HepG2 (cell line): Measurements from ENCODE around the gene NAA25. TPM values are rescaled to one million over a fixed set of nuclear protein-coding genes. Genes with fewer than 3 reads are reported as not detected.

Experiments used
- BHLHE40 ChIP-seq: IDR thresholded peaks from 2 replicates; pipeline ENCODE4 v1.6.1; 2011; ENCODE audit warnings: low read length, improper control_type of control experiment
- EHMT2 ChIP-seq: fragments of 200-600 bp; sonication (generic); IDR thresholded peaks from 2 replicates; pipeline ENCODE4 v1.7.0; 2017; ENCODE audit warnings: antibody characterized with exemption, low read depth, low read length, borderline replicate concordance
- ELF1 ChIP-seq: sonication (generic); formaldehyde crosslinking; IDR thresholded peaks from 2 replicates; pipeline ENCODE4 v1.4.0; 2020; ENCODE audit warnings: missing genetic modification reagents
- FOSL1 ChIP-seq: sonication (generic); formaldehyde crosslinking; IDR thresholded peaks from 2 replicates; pipeline ENCODE4 v1.9.0; 2021; ENCODE audit warnings: missing genetic modification reagents, borderline replicate concordance
- FOXA3 ChIP-seq: IDR thresholded peaks from 2 replicates; pipeline ENCODE4 v1.6.1; 2016; ENCODE audit warnings: missing genetic modification reagents, missing compliant biosample characterization
- KLF13 ChIP-seq: sonication (generic); formaldehyde crosslinking; IDR thresholded peaks from 2 replicates; pipeline ENCODE4 v1.4.0; 2020; ENCODE audit warnings: mild to moderate bottlenecking, missing genetic modification reagents
- NBN ChIP-seq: fragments of 450-650 bp; conservative IDR thresholded peaks from 2 replicates; pipeline ENCODE4 v1.6.1; 2017
- NPAS2 ChIP-seq: sonication (generic); formaldehyde crosslinking; IDR thresholded peaks from 2 replicates; pipeline ENCODE4 v1.8.0; 2022; ENCODE audit warnings: mild to moderate bottlenecking, missing genetic modification reagents, borderline replicate concordance
- REST ChIP-seq, 2 experiments: IDR thresholded peaks; 2 replicates each; pipeline ENCODE4 v1.6.1; 2011 to 2012; ENCODE audit warnings: low read length in 2 of 2, borderline replicate concordance in 1 of 2, low read depth in 1 of 2, mild to moderate bottlenecking in 1 of 2, moderate library complexity in 1 of 2
- STAT5B ChIP-seq: sonication (generic); formaldehyde crosslinking; IDR thresholded peaks from 2 replicates; pipeline ENCODE4 v1.4.0; 2020; ENCODE audit warnings: missing genetic modification reagents
- YEATS4 ChIP-seq: sonication (generic); formaldehyde crosslinking; IDR thresholded peaks from 2 replicates; pipeline ENCODE4 v1.4.0; 2020; ENCODE audit warnings: missing genetic modification reagents, borderline replicate concordance
- ZNF24 ChIP-seq: fragments of 450-650 bp; IDR thresholded peaks from 2 replicates; pipeline ENCODE4 v1.6.1; 2017; ENCODE audit warnings: antibody characterized with exemption, mild to moderate bottlenecking
- ZNF3 ChIP-seq: IDR thresholded peaks from 2 replicates; pipeline ENCODE4 v1.7.0; 2017; ENCODE audit warnings: inconsistent platforms
- ZNF329 ChIP-seq: sonication (generic); formaldehyde crosslinking; IDR thresholded peaks from 2 replicates; pipeline ENCODE4 v1.9.0; 2021; ENCODE audit warnings: low read depth, mild to moderate bottlenecking, missing genetic modification reagents
- ZNF34 ChIP-seq: sonication (generic); formaldehyde crosslinking; IDR thresholded peaks from 2 replicates; pipeline ENCODE4 v1.4.0; 2020; ENCODE audit warnings: mild to moderate bottlenecking, missing genetic modification reagents, borderline replicate concordance
- ZNF382 ChIP-seq: sonication (generic); formaldehyde crosslinking; IDR thresholded peaks from 2 replicates; pipeline ENCODE4 v1.5.0; 2020; ENCODE audit warnings: missing genetic modification reagents, mild to moderate bottlenecking, borderline replicate concordance
- ZNF563 ChIP-seq: sonication (generic); formaldehyde crosslinking; IDR thresholded peaks from 2 replicates; pipeline ENCODE4 v1.8.0; 2022; ENCODE audit warnings: mild to moderate bottlenecking, moderate library complexity, missing genetic modification reagents
- ZNF614 ChIP-seq: IDR thresholded peaks from 2 replicates; pipeline ENCODE4 v1.6.1; 2018; ENCODE audit warnings: missing biosample characterization, missing genetic modification reagents, inconsistent platforms, borderline replicate concordance
- ZNF670 ChIP-seq: sonication (generic); formaldehyde crosslinking; IDR thresholded peaks from 2 replicates; pipeline ENCODE4 v1.8.0; 2022; ENCODE audit warnings: mild to moderate bottlenecking, missing genetic modification reagents, borderline replicate concordance
- polyA plus RNA-seq, 8 experiments: library from polyadenylated mRNA; depleted of rRNA in 3 of 8; stranded (reverse) in 7 of 8; unstranded in 1 of 8; fragments of >200 nt; fragmentation: Illumina TruSeq in 4 of 8; extraction: Trizol in 4 of 8; gene quantifications; 2 replicates each; pipeline versions ENCODE4 v1.2.1 to v1.2.3, GENCODE V29; 2011 to 2016; ENCODE audit warnings: low read depth in 4 of 8, missing spikeins in 1 of 8, mixed read lengths in 1 of 8; ENCODE audit not compliant: insufficient read depth in 1 of 8
- total RNA-seq, 5 experiments: library from RNA; depleted of rRNA; stranded (reverse); fragments of >200 nt; fragmentation: Illumina TruSeq; extraction: Trizol; gene quantifications; 2 replicates each; pipeline ENCODE4 v1.2.3, GENCODE V29; 2016; ENCODE audit warnings: low read depth in 1 of 5
- TF ChIP-seq, protein P1 (sequence below): IDR thresholded peaks from 2 replicates; pipeline ENCODE4 v1.6.1; 2016; ENCODE audit warnings: mild to moderate bottlenecking
- TF ChIP-seq, protein P2 (sequence below): sonication (generic); formaldehyde crosslinking; IDR thresholded peaks from 2 replicates; pipeline ENCODE4 v1.5.0; 2020; ENCODE audit warnings: mild to moderate bottlenecking, missing genetic modification reagents, moderate library complexity

NAA25 gene
- total and polyA plus RNA-seq, 2 of the 13 experiments (the other 11 are each of a cell fraction or from before 2014, with no cell fraction given), result 11.4 to 32.0 TPM

- no peak for TF ChIP-seq REST (IDR thresholded peaks at IDR 0.05; ENCODE audit: borderline replicate concordance in 1 of 2, low read depth in 1 of 2, low read length in 2 of 2)
- TF ChIP-seq EHMT2, result no peak
- peak; percentile 87 for TF ChIP-seq YEATS4 (CRISPR knock-in tag)
- no peak for TF ChIP-seq ZNF24
- no peak for TF ChIP-seq ZNF382 (CRISPR knock-in tag)
- TF ChIP-seq ZNF3, result no peak
- TF ChIP-seq ZNF34, result no peak
- TF ChIP-seq FOSL1 (CRISPR knock-in tag), result no peak
- TF ChIP-seq KLF13 (CRISPR knock-in tag), result no peak
- peak; percentile 21 for TF ChIP-seq ELF1 (CRISPR knock-in tag)
- TF ChIP-seq ZNF614 (CRISPR knock-in tag), result no peak
- TF ChIP-seq NPAS2, result no peak
- TF ChIP-seq, protein P1, sequence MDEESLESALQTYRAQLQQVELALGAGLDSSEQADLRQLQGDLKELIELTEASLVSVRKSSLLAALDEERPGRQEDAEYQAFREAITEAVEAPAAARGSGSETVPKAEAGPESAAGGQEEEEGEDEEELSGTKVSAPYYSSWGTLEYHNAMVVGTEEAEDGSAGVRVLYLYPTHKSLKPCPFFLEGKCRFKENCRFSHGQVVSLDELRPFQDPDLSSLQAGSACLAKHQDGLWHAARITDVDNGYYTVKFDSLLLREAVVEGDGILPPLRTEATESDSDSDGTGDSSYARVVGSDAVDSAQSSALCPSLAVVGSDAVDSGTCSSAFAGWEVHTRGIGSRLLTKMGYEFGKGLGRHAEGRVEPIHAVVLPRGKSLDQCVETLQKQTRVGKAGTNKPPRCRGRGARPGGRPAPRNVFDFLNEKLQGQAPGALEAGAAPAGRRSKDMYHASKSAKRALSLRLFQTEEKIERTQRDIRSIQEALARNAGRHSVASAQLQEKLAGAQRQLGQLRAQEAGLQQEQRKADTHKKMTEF (CRISPR knock-in tag), result no peak; the same call in 1 of the 2 replicates
- 0 out of 2 replicates have a peak, but pooled peaks have one; percentile 19 for TF ChIP-seq FOXA3 (CRISPR knock-in tag)
- TF ChIP-seq ZNF329, result peak; percentile 57
- no peak for TF ChIP-seq BHLHE40
- peak; percentile 94 for TF ChIP-seq ZNF563 (CRISPR knock-in tag)
- TF ChIP-seq NBN, result no peak
- TF ChIP-seq ZNF670 (CRISPR knock-in tag), result peak; percentile 48; the same call in 1 of the 2 replicates
- TF ChIP-seq, protein P2, sequence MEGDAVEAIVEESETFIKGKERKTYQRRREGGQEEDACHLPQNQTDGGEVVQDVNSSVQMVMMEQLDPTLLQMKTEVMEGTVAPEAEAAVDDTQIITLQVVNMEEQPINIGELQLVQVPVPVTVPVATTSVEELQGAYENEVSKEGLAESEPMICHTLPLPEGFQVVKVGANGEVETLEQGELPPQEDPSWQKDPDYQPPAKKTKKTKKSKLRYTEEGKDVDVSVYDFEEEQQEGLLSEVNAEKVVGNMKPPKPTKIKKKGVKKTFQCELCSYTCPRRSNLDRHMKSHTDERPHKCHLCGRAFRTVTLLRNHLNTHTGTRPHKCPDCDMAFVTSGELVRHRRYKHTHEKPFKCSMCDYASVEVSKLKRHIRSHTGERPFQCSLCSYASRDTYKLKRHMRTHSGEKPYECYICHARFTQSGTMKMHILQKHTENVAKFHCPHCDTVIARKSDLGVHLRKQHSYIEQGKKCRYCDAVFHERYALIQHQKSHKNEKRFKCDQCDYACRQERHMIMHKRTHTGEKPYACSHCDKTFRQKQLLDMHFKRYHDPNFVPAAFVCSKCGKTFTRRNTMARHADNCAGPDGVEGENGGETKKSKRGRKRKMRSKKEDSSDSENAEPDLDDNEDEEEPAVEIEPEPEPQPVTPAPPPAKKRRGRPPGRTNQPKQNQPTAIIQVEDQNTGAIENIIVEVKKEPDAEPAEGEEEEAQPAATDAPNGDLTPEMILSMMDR, result no peak
- no peak for TF ChIP-seq STAT5B (CRISPR knock-in tag)
Observed at GRCh38 chr12:112108202-112109079, at the start of gene NAA25 (continued).
